ENCODE data around the gene TJP3.

The TJP3 gene

GRCh38 chr19:3671680-3672574 is 36.3 kb upstream of the TJP3 start:
- no peak for DNase-seq (ENCODE audit: low read depth in 2 of 2)

GRCh38 chr19:3672575-3672948 is 35.6 kb upstream of the TJP3 start:
- DNase-seq (ENCODE audit: low read depth in 2 of 2) = no peak

GRCh38 chr19:3672993-3673392 is 35.2 kb upstream of the TJP3 start:
- DNase-seq (ENCODE audit: low read depth in 2 of 2) = no peak

GRCh38 chr19:3673506-3674439 is 34.4 kb upstream of the TJP3 start:
- no peak for DNase-seq (ENCODE audit: low read depth in 2 of 2)

GRCh38 chr19:3674784-3675543 is 33.2 kb upstream of the TJP3 start:
- no peak for DNase-seq (ENCODE audit: low read depth in 2 of 2)

GRCh38 chr19:3678188-3678587 is 30.0 kb upstream of the TJP3 start:
- no peak for DNase-seq (ENCODE audit: low read depth in 2 of 2)

GRCh38 chr19:3679138-3679537 is 29.0 kb upstream of the TJP3 start:
- no peak for DNase-seq (ENCODE audit: low read depth in 2 of 2)

GRCh38 chr19:3679581-3679980 is 28.6 kb upstream of the TJP3 start:
- DNase-seq (ENCODE audit: low read depth in 2 of 2) = no peak

GRCh38 chr19:3680939-3681338 is 27.2 kb upstream of the TJP3 start:
- DNase-seq (ENCODE audit: low read depth in 2 of 2) = no peak

GRCh38 chr19:3682286-3682685 is 25.9 kb upstream of the TJP3 start:
- DNase-seq (ENCODE audit: low read depth in 2 of 2) = no peak

GRCh38 chr19:3682741-3683404 is 25.3 kb upstream of the TJP3 start:
- no peak for DNase-seq (ENCODE audit: low read depth in 2 of 2)

GRCh38 chr19:3683405-3684053 is 24.7 kb upstream of the TJP3 start:
- no peak for DNase-seq (ENCODE audit: low read depth in 2 of 2)

GRCh38 chr19:3684054-3684816 is 23.9 kb upstream of the TJP3 start:
- DNase-seq (ENCODE audit: low read depth in 2 of 2) = no peak

- no peak for DNase-seq (ENCODE audit: low read depth in 2 of 2)
Measured at GRCh38 chr19:3684817-3685410, 23.3 kb upstream of the TJP3 start.

GRCh38 chr19:3687393-3687773 is 20.8 kb upstream of the TJP3 start:
- no peak for DNase-seq (ENCODE audit: low read depth in 2 of 2)

GRCh38 chr19:3687774-3688706 is 20.1 kb upstream of the TJP3 start:
- DNase-seq (ENCODE audit: low read depth in 2 of 2) = no peak

GRCh38 chr19:3690551-3691371 is 17.4 kb upstream of the TJP3 start:
- DNase-seq (ENCODE audit: low read depth in 2 of 2) = no peak

GRCh38 chr19:3691372-3691716 is 16.8 kb upstream of the TJP3 start:
- DNase-seq (ENCODE audit: low read depth in 2 of 2) = no peak

Measured in stimulated activated CD8-positive, alpha-beta memory T cell treated with anti-CD3 and anti-CD28 coated beads, Interleukin-7, amount 100 ng/mL, for 1 hour (primary cell).